Rectal smooth muscle tissue (tissue), 1 donor: Measurements from ENCODE around the gene ZBTB2.

Source experiments
- H3K27ac ChIP-seq: one replicate; pipeline ENCODE4 v1.7.0; 2013; ENCODE audit warnings: low read depth, low read length, inconsistent platforms
- H3K27me3 ChIP-seq: one replicate; pipeline ENCODE4 v1.7.0; 2013; ENCODE audit warnings: low read length; ENCODE audit not compliant: control insufficient read depth, insufficient read depth
- H3K36me3 ChIP-seq: one replicate; pipeline ENCODE4 v1.7.0; 2013; ENCODE audit warnings: low read length; ENCODE audit not compliant: control insufficient read depth, insufficient read depth
- H3K4me1 ChIP-seq: one replicate; pipeline ENCODE4 v1.7.0; 2013; ENCODE audit warnings: low read length; ENCODE audit not compliant: control insufficient read depth, insufficient read depth
- H3K4me3 ChIP-seq: one replicate; pipeline ENCODE4 v1.7.0; 2013; ENCODE audit warnings: low read length
- H3K9ac ChIP-seq: one replicate; pipeline ENCODE4 v1.7.0; 2013; ENCODE audit warnings: low read length

Gene ZBTB2, protein sequence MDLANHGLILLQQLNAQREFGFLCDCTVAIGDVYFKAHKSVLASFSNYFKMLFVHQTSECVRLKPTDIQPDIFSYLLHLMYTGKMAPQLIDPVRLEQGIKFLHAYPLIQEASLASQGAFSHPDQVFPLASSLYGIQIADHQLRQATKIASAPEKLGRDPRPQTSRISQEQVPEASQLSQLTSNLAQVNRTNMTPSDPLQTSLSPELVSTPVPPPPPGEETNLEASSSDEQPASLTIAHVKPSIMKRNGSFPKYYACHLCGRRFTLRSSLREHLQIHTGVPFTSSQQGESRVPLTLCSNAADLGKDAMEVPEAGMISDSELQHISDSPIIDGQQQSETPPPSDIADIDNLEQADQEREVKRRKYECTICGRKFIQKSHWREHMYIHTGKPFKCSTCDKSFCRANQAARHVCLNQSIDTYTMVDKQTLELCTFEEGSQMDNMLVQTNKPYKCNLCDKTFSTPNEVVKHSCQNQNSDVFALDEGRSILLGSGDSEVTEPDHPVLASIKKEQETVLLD

DNA sequence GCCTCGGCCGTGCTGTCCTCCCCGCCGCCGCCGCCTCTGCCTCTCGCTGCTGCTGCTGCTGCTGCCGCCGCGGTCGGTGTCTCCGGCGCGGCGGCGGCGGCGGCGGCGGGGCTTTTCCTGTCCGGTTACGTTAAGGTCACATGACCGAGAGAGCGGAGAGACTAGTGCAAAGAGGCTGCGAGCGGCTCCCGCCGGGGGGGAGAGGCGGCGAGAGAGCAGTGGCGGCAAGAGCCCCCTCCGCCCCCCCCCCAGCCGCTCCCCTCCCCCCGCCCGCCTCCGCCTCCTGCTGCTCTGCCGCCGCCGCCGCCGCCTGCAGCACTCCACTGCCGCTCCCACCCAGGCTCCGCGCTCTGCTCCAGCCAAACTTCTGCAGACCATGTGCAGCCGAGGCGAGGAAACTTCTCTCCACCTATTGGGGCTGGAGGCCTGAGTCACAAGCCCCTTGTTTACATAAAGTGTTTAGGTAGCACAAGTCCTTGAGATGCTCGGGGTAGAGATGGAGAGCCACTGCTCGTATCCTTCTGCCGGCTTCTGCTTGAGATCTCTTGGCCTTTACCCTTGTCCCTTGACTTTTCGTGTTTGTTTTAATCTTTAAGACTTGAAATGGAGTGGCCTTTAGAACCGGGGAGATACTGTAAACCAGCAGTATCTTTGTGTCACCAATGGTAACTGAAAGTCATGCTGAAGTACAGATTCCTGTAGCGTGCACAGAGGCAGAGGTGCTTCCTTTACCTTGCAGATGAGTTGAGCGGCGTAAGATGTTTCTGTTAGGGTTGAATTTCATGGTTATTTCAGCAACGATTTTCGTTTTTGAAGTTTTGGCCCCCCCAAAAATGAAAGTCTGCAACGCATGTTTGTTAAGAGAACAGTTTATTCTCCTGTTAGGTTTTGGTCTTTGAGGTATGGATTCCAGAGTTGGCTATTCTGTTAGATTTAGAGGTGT lies at the start of gene ZBTB2:
ZBTB2 (minus strand) TSS at position 89 of the 943 bp plus-strand sequence. CDS start 17,922 bp downstream, outside the sequence.
- peak within 1 kb of the TSS; percentile 45 for H3K9ac ChIP-seq
- peak within 1 kb of the TSS; percentile 99 for H3K27ac ChIP-seq
- H3K4me1 ChIP-seq: peaks cover 18% of the 10 kb centered on the region
- no peaks in the 10 kb centered on the region for H3K36me3 ChIP-seq
- H3K4me3 ChIP-seq: peak within 1 kb of the TSS; percentile 88
- H3K27me3 ChIP-seq: no peaks in the 10 kb centered on the region

DNA sequence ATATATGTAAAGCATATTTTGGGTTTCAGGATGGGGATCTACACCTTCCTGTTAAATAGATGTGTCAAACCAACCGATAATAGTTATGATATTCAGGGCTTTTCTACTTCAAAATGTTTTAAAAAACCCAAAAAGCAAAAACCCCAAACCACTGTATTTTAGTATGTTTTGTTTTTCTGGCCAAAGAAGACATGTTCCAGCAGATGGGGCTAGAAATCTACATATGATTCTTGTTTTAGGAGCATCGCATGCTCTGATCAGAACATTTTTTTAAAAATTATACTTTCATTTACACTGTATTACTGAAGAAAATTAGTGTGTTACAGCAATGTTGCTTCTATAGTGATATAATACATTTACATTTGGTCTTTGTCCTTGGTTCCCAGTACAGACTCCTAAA lies 49.6 kb upstream of the ZBTB2 start:
- Histone ChIP-seq H3K4me3 (no peak overlapping the region), H3K36me3 (no peaks in the 10 kb centered on the region), H3K27ac (no peak overlapping the region), H3K9ac (no peak overlapping the region), H3K27me3 (no peaks in the 10 kb centered on the region), H3K4me1 (peaks cover 4% of the 10 kb centered on the region)

DNA sequence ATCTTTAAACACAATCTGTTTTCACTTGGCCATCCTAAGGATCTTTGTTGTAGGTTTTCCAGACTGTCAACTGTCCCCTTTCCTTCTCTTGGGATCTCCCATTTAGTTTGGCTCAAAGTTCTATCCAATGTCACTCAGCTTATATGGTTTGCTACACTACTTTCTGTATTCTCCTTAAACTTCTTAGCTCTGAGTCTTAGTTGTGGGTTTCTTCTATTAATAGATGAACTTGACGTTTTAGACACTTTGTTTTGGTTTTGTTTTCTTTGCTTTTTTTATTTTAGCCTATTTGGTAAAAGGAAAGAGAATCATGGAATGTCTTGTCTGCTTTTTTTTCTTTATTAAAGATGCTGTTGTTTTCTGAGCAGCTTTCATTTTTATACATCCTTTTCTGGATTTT lies 49.1 kb upstream of the ZBTB2 start:
- H3K36me3 ChIP-seq: no peaks in the 10 kb centered on the region

DNA sequence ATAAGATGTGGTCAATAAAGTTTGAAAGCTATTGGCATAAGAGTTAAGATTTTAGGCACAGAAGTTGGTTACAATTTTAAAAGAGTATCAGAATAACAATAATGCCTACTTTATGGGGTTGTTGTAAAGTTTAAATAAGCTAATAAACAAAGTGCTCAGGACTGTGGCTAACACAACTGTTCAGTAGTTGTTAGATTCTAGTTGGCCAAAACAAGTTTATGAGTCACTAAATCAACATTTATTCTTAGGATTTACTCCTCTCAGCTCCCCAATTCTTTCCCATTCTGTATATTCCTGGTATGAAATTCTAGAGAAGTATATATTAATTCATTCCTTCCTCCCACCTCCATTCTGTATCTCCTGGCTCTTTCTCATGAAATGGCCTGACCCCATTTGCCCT lies 46.0 kb upstream of the ZBTB2 start:
- no peak overlapping the region for H3K27ac ChIP-seq

More for the DNA sequence above, 49.1 kb upstream of the ZBTB2 start:
- Histone ChIP-seq H3K4me1 (peaks cover 4% of the 10 kb centered on the region), H3K9ac (no peak overlapping the region), H3K27me3 (no peaks in the 10 kb centered on the region), H3K4me3 (no peak overlapping the region), H3K27ac (no peak overlapping the region)

DNA sequence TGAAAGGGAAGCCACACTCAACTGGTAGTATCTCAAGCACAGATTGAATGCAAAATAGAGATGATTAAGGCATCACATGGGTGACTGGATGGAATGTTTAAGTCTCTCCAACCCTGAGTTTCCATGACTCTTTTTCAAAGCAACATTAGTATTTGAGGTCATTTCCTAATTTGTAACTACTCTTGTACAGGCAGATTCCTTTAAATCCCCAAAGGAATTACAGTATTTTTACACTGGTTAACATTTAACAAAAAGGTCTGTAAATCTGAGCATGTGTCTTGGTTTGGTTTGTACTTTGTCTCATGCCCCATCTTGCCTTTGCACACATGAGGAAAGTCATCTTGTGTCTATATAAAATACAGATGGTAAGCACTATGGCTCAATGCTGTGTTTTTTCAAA lies 45.4 kb upstream of the ZBTB2 start:
- H3K4me1 ChIP-seq: peaks cover 4% of the 10 kb centered on the region
- H3K27me3 ChIP-seq: no peaks in the 10 kb centered on the region
- H3K36me3 ChIP-seq: peaks cover 6% of the 10 kb centered on the region
- H3K4me3 ChIP-seq: no peak overlapping the region
- H3K9ac ChIP-seq: no peak overlapping the region
- H3K27ac ChIP-seq: no peak overlapping the region

More for the DNA sequence above, 46.0 kb upstream of the ZBTB2 start:
- H3K36me3 ChIP-seq: peaks cover 3% of the 10 kb centered on the region
- peaks cover 4% of the 10 kb centered on the region for H3K4me1 ChIP-seq
- no peak overlapping the region for H3K4me3 ChIP-seq
- H3K9ac ChIP-seq: no peak overlapping the region
- no peaks in the 10 kb centered on the region for H3K27me3 ChIP-seq

DNA sequence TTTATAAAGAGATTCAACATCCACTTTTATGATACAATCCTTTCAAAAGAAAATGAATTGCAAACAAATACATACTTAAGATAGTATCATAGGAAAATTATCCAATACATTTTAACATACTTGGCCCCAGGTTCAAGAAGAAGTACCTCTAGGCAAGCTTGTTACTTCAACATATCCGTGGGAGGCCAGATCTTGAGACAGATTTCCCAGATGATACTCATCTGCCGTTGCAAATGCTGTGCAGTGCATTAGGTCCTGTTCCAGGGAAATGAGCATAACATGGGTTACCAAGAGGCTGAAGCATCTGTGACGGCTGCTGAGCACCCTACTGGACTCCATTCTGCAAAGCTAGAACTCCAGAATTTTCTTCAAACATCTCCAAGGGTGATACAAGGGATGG lies 44.9 kb upstream of the ZBTB2 start:
- no peak overlapping the region for H3K9ac ChIP-seq
- peaks cover 4% of the 10 kb centered on the region for H3K4me1 ChIP-seq
- H3K27ac ChIP-seq: no peak overlapping the region
- peaks cover 6% of the 10 kb centered on the region for H3K36me3 ChIP-seq
- no peak overlapping the region for H3K4me3 ChIP-seq
- no peaks in the 10 kb centered on the region for H3K27me3 ChIP-seq

DNA sequence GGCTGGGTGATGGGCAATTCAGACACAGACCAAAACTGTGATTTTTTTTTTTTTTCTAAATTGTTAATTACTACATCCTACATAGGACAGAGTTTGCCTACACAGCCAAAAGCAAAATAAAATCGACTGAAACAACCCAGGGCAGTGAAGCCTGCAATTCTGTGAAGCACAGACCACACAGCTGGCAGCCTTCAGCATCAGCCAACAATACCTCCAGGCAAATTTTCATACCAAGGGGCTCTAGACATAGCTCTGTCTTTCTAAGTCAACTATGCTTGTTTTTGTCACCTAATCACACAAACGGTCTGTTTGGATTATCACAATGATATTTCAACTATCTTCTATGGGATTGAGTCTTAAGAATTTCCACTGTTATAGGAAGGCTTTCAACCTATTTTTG lies 43.0 kb upstream of the ZBTB2 start:
- H3K9ac ChIP-seq: no peak overlapping the region
- H3K4me3 ChIP-seq: no peak overlapping the region
- peaks cover 6% of the 10 kb centered on the region for H3K36me3 ChIP-seq
- H3K27me3 ChIP-seq: no peaks in the 10 kb centered on the region
- H3K27ac ChIP-seq: no peak overlapping the region
- H3K4me1 ChIP-seq: no peaks in the 10 kb centered on the region

DNA sequence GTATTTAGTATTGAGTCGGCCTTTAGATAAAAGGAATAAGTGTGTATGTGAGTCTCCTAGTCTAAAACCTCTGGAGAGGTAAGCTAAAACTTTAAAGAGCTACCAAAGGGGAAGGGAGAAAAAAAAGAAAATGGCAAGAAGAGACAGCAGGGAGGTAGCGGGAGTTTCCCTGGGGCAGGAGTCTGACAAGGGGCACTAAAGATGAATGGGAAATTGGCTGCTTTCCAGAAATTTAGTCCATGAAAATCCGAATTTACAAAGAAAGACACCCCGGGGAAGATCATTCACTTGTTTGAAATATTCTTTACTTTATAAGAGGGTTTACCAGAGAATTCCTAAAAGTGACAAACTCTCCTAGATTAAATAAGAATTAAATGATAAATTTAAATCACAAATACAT lies 41.3 kb upstream of the ZBTB2 start:
- Histone ChIP-seq H3K27ac (no peak overlapping the region), H3K4me3 (no peak overlapping the region), H3K36me3 (peaks cover 14% of the 10 kb centered on the region), H3K4me1 (no peaks in the 10 kb centered on the region), H3K27me3 (no peaks in the 10 kb centered on the region), H3K9ac (no peak overlapping the region)

DNA sequence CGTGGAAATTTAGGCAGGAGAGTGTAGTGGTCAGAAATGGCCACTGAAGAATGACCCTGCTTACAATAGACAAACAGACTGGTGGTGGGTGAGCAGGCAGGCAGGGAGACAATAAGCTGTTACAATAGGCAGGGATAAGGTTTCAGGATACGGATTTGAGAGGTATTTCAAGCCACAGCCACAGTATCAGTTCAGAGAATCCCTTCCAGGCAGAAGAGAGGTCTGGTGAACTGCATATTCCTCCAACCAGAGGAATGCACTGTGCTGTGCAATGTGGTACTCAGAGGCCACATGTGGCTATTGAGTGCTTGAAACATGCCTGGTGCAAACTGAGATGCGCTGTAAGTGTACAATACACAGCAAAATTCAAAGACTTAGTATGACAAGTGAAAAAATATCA lies 40.0 kb upstream of the ZBTB2 start:
- Histone ChIP-seq H3K36me3 (peaks cover 14% of the 10 kb centered on the region), H3K4me3 (no peak overlapping the region), H3K4me1 (no peaks in the 10 kb centered on the region), H3K27me3 (no peaks in the 10 kb centered on the region), H3K27ac (no peak overlapping the region), H3K9ac (no peak overlapping the region)

DNA sequence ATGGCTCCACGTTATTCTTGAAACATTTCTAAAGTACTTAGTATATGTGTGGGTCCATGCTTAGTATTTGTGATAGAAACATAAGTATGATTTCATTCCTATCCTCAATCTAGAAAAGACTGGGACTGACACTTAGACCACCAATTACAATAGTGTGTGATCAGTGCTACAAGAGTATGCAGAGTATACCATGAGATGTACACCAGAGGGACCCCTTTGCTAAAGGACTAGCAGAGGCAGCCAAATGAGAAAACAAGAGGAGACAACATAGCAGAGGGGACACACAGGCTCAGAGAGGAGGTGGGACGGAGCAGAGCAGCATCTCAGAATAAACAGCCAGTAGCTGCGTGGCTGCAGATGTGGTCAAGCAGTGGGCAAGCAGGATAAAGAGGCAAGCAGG lies 39.5 kb upstream of the ZBTB2 start:
- Histone ChIP-seq H3K9ac (no peak overlapping the region), H3K27ac (no peak overlapping the region), H3K4me3 (no peak overlapping the region), H3K36me3 (peaks cover 14% of the 10 kb centered on the region), H3K27me3 (no peaks in the 10 kb centered on the region), H3K4me1 (no peaks in the 10 kb centered on the region)

DNA sequence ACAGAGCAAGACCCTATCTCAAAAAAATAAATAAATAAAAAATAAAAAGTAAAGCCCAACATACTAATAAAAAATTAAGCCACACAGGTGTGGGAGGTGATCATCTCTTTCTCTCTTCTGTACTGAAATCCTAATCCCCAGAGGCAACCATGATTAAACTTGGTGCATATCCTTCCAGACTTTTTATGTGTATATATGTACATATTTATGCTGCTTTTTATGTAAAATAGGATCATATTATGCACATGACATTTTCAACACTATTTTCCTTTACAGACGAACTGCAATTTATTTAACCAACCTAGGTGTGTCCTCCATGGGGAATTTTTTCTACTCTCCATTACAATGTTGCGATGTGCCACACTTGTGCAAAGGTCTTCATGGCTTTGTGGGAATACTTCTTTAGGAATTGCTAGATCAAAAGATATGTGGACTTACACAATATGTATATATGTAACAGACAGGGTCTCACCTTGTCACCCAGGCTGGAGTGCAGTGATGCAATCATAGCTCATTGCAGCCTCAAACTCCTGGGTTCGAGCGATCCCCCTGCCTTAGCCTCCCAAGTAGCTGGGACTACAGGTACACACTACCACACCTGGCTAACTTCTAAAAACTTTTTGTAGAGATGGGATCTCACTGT lies 36.9 kb upstream of the ZBTB2 start:
- H3K4me3 ChIP-seq: no peak overlapping the region
- no peaks in the 10 kb centered on the region for H3K27me3 ChIP-seq
- no peak overlapping the region for H3K27ac ChIP-seq
- H3K9ac ChIP-seq: no peak overlapping the region
- no peaks in the 10 kb centered on the region for H3K4me1 ChIP-seq
- peaks cover 20% of the 10 kb centered on the region for H3K36me3 ChIP-seq

DNA sequence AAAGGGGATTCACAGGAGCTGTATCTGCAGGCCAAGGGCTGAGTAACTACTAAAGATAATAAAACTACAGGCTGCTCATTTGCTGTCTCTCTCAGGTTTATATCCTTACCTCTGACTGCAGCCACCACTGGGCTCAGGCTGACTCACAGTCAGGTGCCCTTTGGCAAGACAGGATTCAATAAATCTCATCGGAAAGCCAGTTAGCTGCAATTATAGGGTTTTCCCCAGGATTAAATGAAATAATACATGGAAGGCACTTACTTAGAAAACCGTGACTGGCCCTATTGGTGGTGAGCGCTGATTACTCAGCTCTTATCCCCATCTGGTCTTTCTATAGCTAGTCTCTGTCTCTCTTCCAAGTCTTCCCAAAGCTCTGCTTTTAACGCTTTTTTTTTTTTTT lies 34.2 kb upstream of the ZBTB2 start:
- H3K9ac ChIP-seq: no peak overlapping the region
- H3K4me3 ChIP-seq: no peak overlapping the region
- no peak overlapping the region for H3K27ac ChIP-seq
- peaks cover 14% of the 10 kb centered on the region for H3K36me3 ChIP-seq
- no peaks in the 10 kb centered on the region for H3K27me3 ChIP-seq
- H3K4me1 ChIP-seq: no peaks in the 10 kb centered on the region
